GM18868 (cell line): ENCODE data around the gene PXT1.
"Not testable (repeated sequence)": the region's sequence is repeated elsewhere in the genome, so short reads cannot be mapped to it uniquely, and the experiment has no call there.

Experiments used
- ATAC-seq: cut with Tn5 transposase; IDR thresholded peaks from one replicate; pipeline ENCODE4 v1.9.1; 2021; ENCODE audit warnings: mild to moderate bottlenecking, moderate library complexity; ENCODE audit not compliant: unreplicated experiment

The PXT1 gene

GRCh38 chr6:36444470-36444869 is 1.8 kb upstream of the PXT1 start:
- ATAC-seq: no peak

DNA sequence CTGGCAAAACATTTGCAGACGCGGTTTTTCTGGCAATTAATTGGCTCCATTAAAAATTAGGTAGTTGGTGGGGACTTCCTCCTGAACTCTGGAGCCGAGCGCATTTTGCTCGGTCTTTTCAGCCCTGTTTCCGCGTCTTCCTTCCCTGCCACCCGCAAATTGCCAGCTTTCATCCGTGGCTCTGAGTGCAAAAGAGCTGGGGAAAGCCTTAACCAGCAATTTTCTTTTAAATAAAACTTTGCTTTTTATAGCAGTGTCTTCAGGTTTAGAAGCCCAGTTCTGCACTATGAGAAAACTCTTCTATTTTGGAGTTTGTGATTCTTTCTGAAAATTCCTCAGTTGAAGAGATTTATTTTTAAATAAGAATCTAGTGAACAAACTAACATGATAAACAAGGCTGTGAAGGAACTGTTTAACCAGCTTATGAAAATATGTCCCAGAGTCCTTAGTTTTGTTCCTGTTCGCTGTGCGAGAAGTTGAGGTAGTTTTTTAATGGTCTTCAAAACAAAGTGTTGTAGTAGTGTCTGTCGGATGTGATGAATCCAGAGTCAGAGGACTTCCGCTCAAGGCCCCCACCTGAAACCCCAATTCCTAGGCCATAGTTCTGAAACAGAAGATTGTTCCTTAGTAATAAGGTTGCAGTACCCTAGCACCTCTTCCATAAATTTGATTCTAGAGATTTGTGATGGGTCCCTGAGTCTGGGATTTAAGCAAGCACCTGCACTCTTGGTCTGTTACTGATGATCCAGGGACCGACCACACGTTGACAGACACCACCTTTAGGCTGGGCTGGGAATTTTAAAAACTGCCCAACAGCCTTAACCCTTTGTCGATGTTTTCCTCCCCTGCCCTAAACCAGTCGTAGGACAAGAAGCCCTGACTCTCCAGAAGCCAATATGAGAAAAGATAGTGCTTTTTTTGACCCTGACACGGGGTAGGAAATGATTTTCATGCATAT is 1.1 kb upstream of the PXT1 start:
- ATAC-seq: no peak

GRCh38 chr6:36442103-36442670 is 467 bp downstream of the PXT1 start:
- no peak for ATAC-seq

DNA sequence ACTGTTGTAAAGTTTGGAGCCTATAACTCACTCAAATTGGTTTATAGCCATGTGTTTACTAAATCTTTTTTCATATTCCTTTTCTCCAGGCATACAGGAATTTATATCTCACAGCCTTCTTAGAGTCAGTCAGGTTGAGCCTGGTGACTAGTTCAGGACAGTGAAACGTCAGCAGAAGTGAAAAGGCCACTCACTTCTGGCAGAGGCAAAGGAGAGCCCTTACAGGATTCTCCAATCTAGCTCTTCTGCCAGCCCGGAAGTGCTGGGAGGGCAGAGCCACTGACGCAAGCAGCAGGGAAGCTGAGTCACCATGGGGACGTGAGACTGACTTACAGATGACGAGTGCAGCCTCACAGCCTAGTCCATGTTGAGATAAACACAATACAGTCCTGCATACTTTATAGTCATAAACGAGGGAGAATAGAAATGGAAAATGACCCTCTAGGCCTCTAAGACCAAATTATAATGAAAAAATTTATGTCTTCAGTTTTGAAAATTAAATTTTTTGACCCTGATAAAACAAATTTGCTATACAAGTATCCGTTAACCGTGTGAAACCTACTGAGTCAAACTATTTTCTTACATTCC is 1.3 kb downstream of the PXT1 start:
- peak; percentile 73 for ATAC-seq

DNA sequence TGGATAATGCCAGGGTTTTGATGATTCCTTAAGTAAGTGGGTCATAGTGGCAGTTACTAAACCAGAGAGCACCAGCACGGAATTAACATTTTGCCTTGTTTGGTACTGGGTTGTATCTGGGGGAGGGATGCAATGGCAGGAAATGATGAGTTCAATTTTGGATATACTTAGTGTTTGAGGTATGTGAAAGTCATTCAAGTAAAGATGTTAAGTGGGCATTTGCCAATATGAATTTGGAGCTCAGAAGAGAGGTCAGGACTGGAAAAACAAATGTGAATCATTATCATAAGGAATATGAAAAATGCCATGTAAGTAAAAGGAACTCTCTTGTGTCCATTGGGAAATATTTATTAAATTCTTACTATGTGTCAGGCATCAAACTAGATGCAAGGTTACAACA is 6.2 kb downstream of the PXT1 start:
- ATAC-seq: no peak

DNA sequence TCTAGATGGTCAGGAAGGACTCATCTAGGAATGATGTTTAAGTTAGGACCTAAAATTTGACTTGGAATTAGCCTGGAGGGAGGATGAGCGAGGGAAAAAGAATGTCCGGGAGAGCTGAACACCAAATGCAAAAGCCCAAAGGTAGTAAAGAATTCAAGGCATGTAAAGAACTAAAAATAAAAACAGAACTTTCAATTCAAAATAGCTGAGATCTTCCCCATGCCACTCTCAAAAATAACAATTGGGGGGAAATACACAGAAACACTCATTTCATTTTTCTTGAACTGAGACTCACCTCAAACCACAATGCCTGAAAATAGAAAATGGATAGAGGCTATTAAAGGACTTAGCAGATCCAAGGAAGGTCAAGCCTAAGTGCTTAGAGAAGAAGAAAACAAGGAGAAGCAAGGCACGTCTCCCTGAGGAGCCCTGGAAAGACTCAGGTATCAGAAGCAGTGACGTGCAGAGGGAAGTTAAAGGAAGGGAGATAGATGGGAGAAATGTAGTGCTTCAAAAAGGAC is 10.4 kb downstream of the PXT1 start:
- ATAC-seq: no peak

DNA sequence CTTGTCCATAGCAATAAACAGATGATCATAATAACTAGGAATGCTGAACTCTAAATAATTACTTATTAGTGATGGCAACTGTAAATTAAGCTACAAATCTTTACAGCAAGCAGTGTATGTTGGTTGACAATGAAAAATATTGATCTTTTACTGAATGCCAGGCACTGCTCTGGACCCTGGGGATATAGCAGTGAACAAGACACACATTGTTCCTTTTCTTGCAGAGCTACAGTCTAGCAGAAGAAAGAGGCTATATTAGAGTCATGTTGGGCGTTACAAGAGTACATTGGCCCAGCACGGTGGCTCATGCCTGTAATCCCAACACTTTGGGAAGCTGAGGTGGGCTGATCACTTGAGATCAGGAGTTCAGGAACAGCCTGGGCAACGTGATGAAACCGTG is 11.5 kb downstream of the PXT1 start:
- ATAC-seq: no peak

GRCh38 chr6:36430351-36430750 is 12.3 kb downstream of the PXT1 start:
- no peak for ATAC-seq

DNA sequence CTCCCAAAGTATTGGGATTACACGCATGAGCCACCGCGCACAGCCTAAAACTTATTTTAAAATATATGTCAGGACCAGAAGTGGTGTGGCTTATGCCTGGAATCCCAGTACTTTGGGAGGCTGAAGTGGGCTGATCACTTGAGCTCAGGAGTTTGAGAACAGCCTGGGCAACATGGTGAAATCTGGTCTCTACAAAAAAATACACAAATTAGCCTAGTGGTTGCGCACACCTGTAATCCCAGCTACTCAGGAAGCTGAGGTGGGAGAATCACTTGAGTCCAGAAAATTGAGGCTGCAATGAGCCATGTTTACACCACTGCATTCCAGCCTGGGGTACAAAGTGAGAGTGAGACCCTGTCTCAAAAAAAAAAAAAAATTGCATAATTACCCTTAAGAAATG is 13.7 kb downstream of the PXT1 start:
- ATAC-seq: no peak

- no peak for ATAC-seq
Measured at GRCh38 chr6:36426622-36427021, 16.0 kb downstream of the PXT1 start.

GRCh38 chr6:36423101-36423824 is 19.4 kb downstream of the PXT1 start:
- peak; percentile 96 for ATAC-seq

GRCh38 chr6:36422714-36423100 is 19.9 kb downstream of the PXT1 start:
- no peak for ATAC-seq

GRCh38 chr6:36419310-36419709 is 23.3 kb downstream of the PXT1 start:
- no peak for ATAC-seq

GRCh38 chr6:36418558-36418957 is 24.1 kb downstream of the PXT1 start:
- no peak for ATAC-seq

DNA sequence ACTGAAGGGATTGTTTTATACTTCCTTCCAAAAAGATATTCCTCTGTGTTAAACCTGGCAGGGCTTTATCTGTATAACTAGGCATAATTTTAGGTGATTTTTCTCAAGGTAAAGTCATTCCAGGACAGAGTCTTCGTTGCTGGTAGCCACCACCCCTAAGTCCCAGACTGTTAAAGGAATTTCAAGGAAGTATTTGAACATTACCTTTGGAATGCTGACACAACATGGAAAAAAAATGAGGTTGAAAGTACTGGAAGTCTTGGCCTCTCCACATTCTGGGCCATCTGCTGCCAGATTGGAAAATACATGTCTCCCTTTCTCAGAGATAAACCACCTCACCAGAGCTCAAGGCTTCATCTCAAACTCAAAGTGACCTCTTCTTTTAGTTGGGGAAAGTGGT is 28.2 kb downstream of the PXT1 start:
- no peak for ATAC-seq

- no peak for ATAC-seq
Measured at GRCh38 chr6:36413489-36414480, 28.9 kb downstream of the PXT1 start.

DNA sequence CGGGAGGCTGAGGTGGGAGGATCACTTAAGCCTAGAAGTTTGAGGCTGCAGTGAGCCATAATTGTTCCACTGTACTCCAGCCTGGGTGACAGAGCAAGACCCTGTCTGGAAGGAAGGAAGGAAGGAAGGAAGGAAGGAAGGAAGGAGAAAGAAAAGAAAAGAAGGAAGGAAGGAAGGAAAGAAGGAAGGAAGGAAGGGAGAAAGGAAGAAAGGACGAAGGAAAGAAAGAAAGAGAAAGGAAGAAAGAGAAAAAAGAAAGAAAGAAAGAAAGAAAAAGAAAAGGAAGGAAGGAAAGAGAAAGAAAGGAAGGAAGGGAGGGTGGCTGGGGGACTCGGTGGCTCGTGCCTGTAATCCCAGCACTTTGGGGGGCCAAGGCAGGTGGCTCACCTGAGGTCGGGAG is 32.9 kb downstream of the PXT1 start:
- not testable (repeated sequence) for ATAC-seq

DNA sequence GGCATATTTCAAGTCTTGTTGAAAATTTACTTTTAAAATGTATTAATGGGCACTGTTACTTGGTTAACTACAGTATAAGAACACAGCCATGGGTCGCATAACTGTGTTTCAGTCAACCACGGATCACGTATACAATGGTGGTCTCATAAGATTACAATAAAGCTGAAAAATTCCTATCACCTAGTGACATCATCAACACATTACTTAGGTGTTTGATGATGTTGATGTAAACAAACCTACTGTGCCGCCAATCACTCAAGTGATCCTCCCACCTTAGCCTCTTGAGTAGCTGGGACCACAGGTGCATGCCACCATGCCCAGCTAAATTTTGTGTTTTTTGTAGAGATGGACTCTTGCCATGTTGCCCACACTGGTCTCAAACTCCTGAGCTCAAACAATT is 38.5 kb downstream of the PXT1 start:
- no peak for ATAC-seq

DNA sequence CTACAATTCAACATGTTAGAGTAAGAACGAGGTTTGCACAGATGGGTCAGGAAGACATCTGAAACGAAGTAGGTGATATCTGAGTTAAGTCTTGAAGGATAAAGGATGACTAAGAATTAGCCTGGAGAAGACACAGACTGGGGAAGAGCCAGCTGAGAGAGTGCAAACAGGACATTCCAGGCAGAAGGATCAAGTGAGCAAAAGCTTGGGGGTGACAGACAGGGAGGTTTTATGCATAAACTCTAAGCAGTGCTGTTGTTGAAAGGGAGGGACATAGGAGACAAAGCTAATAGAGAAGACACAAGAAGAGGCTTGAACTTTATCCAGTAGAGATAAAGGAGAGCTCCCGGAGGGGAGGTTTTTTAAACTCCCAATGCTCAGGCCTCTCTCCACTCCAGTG is 40.2 kb downstream of the PXT1 start:
- no peak for ATAC-seq

DNA sequence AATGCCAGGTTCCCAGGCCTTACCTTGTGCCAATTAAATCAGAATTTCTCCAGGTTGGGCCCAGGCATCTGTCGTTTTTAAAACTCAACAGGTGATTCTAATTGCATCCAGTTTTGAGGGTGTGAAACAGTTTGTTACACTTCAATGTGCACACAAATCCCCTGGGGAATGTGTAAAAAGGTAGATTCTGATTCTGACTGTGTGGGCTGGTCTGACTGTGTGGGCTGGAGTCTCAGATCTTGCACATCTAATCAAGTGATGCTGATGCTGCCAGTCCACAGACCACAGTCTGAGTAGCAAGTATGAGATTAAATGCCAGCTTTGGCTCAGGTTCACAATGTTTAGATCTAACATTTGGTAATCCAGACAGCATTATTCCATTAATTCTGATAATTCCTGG is 42.7 kb downstream of the PXT1 start:
- no peak for ATAC-seq
